Neuron (in vitro differentiated cells): ENCODE results near the gene S100P.

ENCODE experiments used
- H2AFZ ChIP-seq: one replicate; pipeline ENCODE4 v1.6.1; 2013; ENCODE audit warnings: low read depth, mild to moderate bottlenecking, inconsistent platforms, low read length, moderate library complexity
- H3K27me3 ChIP-seq: one replicate; pipeline ENCODE4 v1.6.1; 2013; ENCODE audit warnings: low read length; ENCODE audit not compliant: insufficient read depth
- H3K36me3 ChIP-seq: one replicate; pipeline ENCODE4 v1.6.1; 2013; ENCODE audit warnings: low read length; ENCODE audit not compliant: insufficient read depth
- H3K4me1 ChIP-seq: one replicate; pipeline ENCODE4 v1.6.1; 2013; ENCODE audit warnings: low read length; ENCODE audit not compliant: insufficient read depth
- H3K4me3 ChIP-seq: 2 replicates; pipeline ENCODE4 v1.5.1; 2013; ENCODE audit warnings: mild to moderate bottlenecking, low read length, moderate library complexity
- H3K9me3 ChIP-seq: one replicate; pipeline ENCODE4 v1.6.1; 2013; ENCODE audit warnings: low read length

Gene S100P

GRCh38 chr4:6695660-6696610 is 2.3 kb downstream of the S100P start:
- Histone ChIP-seq H2AFZ (no peak overlapping the region), H3K36me3 (peaks cover 6% of the 10 kb centered on the region), H3K4me1 (no peaks in the 10 kb centered on the region), H3K27me3 (no peaks in the 10 kb centered on the region), H3K4me3 (no peak overlapping the region), H3K9me3 (no peaks in the 10 kb centered on the region)

GRCh38 chr4:6696611-6697010 is 2.9 kb downstream of the S100P start:
- Histone ChIP-seq H2AFZ (no peak overlapping the region), H3K4me1 (no peaks in the 10 kb centered on the region), H3K9me3 (peaks cover 3% of the 10 kb centered on the region), H3K36me3 (peaks cover 6% of the 10 kb centered on the region), H3K27me3 (no peaks in the 10 kb centered on the region), H3K4me3 (no peak overlapping the region)

DNA sequence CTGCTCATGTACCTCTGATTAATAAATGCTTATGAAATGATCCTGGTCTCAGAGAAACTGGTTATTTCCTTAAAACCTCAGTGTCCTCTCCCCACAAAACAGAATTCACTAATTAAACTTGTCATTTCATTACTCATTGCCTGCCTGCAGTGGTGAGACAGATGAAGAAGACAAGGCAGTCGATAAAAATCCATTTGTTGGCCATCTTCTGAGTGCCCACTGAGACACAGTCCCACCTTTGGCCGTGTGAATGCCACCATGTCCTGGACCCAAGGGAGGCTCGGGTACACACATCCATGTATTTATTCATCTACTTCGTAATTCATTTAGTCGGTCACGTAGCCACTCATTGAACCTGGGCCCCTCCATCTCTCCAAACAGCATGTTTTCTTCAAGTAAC is 3.5 kb downstream of the S100P start:
- H3K9me3 ChIP-seq = peaks cover 5% of the 10 kb centered on the region
- H2AFZ ChIP-seq = no peak overlapping the region
- H3K4me1 ChIP-seq = no peaks in the 10 kb centered on the region
- H3K4me3 ChIP-seq = no peak overlapping the region
- H3K36me3 ChIP-seq = peaks cover 11% of the 10 kb centered on the region
- no peaks in the 10 kb centered on the region for H3K27me3 ChIP-seq

GRCh38 chr4:6699388-6699787 is 5.7 kb downstream of the S100P start:
- Histone ChIP-seq H2AFZ (no peak overlapping the region), H3K4me1 (no peaks in the 10 kb centered on the region), H3K27me3 (no peaks in the 10 kb centered on the region), H3K9me3 (peaks cover 16% of the 10 kb centered on the region), H3K36me3 (peaks cover 25% of the 10 kb centered on the region), H3K4me3 (no peak overlapping the region)

- H3K4me3 ChIP-seq = no peak overlapping the region
- peaks cover 25% of the 10 kb centered on the region for H3K36me3 ChIP-seq
- H3K4me1 ChIP-seq = no peaks in the 10 kb centered on the region
- no peaks in the 10 kb centered on the region for H3K27me3 ChIP-seq
- peaks cover 16% of the 10 kb centered on the region for H3K9me3 ChIP-seq
- no peak overlapping the region for H2AFZ ChIP-seq
Observed at GRCh38 chr4:6699903-6700302, 6.2 kb downstream of the S100P start.

DNA sequence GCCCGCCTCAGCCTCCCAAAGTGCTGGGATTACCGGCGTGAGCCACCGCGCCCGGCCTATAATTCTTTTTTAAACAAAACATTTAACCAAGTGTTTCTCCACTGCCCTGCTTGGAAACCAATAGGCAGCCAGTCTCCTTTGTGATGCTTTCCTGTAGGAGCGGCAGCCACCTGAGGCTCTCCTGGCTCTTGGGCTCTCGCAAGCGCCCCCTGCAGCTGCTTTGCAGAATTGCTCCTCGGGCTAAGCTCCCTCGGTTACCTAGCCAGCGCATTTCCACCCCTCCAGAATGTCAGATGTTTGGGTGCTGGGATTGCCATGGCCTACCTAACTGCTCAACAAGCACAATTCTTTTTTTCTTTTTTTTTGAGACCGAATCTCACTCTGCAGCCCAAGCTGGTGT is 7.7 kb downstream of the S100P start:
- Histone ChIP-seq H3K27me3 (no peaks in the 10 kb centered on the region), H3K9me3 (peaks cover 20% of the 10 kb centered on the region), H2AFZ (no peak overlapping the region), H3K4me1 (no peaks in the 10 kb centered on the region), H3K4me3 (no peak overlapping the region), H3K36me3 (peaks cover 33% of the 10 kb centered on the region)

DNA sequence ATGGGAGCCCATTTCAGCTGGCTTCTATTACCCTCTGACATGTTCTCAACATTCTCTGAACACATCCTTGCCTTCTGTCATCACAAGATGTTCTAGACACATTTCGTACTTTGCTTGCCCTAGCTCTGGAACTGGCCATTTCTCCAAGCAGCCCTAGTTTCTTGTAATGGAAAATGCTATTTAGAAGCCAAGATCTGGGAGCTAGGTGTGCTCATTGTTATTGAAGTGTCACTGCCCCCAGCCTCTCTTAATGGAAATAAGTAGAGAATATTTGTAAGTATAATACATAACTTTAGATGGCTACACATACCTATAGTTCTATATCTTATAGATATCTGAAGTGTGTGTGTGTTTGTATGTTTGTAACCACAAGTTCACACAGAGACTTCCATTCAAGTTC is 9.1 kb downstream of the S100P start:
- Histone ChIP-seq H3K9me3 (peaks cover 20% of the 10 kb centered on the region), H3K27me3 (no peaks in the 10 kb centered on the region)

DNA sequence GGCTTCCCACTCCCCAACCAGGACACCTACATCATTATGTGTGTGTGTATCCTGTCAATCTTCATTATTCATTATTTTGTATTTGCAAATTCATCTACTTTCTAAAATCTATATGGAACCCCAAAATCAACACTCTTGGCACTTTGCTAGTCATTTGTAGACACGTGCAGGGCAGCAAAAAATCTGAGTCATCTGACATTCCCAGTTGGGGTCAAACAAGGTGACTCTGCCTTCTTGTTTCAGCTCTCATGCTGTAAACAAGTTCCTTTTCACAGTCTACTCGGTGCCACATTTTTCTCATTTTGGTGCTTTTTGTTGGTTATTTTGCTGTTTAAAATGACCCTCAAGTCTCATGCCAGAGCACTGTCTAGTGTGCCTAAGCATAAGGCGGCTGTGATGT is 10.1 kb downstream of the S100P start:
- H3K27me3 ChIP-seq = no peaks in the 10 kb centered on the region
- peaks cover 16% of the 10 kb centered on the region for H3K4me1 ChIP-seq
- H3K4me3 ChIP-seq = no peak overlapping the region
- H3K36me3 ChIP-seq = peaks cover 44% of the 10 kb centered on the region
- H3K9me3 ChIP-seq = peaks cover 20% of the 10 kb centered on the region
- H2AFZ ChIP-seq = no peak overlapping the region

More for the DNA sequence above, 9.1 kb downstream of the S100P start:
- peaks cover 40% of the 10 kb centered on the region for H3K36me3 ChIP-seq
- H3K4me1 ChIP-seq = peaks cover 9% of the 10 kb centered on the region
- H2AFZ ChIP-seq = no peak overlapping the region
- H3K4me3 ChIP-seq = no peak overlapping the region

DNA sequence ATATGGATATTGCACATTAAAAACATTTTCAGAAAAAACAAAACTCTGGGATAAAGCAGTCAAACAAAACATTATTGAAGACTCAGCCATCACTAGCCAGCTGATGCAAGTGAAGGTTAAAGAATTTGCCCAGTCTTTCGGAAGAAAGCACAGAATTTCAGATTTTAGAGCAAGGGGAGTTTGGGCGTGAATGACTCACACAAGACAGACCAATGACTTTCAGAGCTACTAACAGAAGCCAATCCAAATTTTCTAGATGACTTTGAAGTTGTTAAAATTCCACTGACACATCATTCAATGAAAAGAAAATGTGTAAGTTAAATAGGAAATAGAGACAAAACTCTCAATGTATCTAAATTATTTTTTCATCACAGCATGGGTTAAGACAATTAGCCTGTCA is 12.0 kb downstream of the S100P start:
- Histone ChIP-seq H3K27me3 (no peaks in the 10 kb centered on the region), H3K4me1 (peaks cover 21% of the 10 kb centered on the region), H2AFZ (no peak overlapping the region), H3K9me3 (peaks cover 20% of the 10 kb centered on the region), H3K4me3 (no peak overlapping the region), H3K36me3 (peaks cover 38% of the 10 kb centered on the region)

DNA sequence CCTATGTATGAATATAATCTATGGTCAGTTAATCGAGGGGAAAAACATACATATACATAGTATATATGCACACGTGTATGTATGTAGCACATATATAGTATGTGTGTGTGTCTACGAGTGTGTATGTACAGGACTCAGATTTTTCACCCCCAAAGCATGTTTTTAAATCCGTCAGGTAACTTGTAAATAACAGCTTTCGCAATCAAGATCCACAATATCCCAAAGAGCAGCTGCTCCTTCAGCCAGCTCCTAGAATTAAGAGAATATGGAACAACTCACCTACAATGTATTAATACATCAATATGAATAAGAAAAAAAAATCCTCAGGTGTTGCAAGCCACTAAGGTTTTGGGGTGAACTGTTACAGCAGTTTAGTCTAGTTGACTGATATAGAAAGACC is 12.5 kb downstream of the S100P start:
- H3K9me3 ChIP-seq = peaks cover 20% of the 10 kb centered on the region
- peaks cover 38% of the 10 kb centered on the region for H3K36me3 ChIP-seq
- no peak overlapping the region for H3K4me3 ChIP-seq
- no peaks in the 10 kb centered on the region for H3K27me3 ChIP-seq
- H2AFZ ChIP-seq = no peak overlapping the region
- peaks cover 21% of the 10 kb centered on the region for H3K4me1 ChIP-seq

DNA sequence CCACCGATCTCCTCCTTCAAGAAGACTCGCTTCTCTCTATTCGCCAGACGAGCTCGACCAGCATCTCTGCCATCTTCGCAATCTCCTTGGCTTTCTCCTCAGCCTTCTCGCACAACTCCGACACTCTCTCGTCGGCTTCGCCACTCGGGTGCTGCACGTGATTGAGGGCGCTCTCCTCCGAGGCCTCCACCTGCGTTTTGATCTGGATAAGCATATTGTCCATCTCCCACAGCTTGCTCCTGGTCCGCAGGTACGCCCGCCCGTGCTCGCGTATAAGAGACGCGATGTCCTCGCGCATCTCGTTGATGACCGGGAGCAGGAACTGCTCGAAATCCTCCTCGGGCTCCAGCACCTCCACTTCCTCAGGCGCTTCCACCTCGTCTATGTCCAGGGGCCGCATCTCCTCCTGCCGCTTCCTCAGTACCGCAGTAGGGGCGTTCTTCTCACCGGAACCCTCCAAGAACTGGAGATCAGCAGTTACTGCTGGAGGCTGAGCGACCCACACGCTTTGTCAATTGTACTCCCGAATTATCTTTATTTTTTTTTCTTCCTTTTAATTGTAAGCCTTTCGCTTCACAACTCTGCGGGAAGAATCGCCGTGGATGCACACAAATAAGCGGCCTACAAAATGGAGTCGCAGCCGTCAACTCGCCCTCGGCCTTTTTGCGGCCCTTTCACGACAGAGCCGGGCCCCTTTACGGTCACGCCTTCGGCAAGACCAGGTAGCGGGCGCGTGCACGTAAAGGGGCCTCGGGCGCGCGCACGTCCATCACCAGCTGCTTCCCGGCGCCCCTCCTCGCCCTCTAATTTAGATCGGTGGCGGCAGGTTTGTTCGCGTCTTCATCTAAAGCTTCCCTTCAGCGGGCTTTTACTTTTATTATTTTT is 15.8 kb downstream of the S100P start, which contains the start of gene MRFAP1L1:
Gene MRFAP1L1 (minus strand): TSS at position 636 of the 885 bp plus-strand sequence. CDS start 236 bp downstream, at position 400.
- Histone ChIP-seq H3K9me3 (peaks cover 4% of the 10 kb centered on the region), H3K4me3 (peak within 1 kb of the TSS; percentile 92), H3K4me1 (peaks cover 21% of the 10 kb centered on the region), H3K36me3 (peaks cover 19% of the 10 kb centered on the region), H2AFZ (peak within 1 kb of the TSS; percentile 81), H3K27me3 (no peaks in the 10 kb centered on the region)

DNA sequence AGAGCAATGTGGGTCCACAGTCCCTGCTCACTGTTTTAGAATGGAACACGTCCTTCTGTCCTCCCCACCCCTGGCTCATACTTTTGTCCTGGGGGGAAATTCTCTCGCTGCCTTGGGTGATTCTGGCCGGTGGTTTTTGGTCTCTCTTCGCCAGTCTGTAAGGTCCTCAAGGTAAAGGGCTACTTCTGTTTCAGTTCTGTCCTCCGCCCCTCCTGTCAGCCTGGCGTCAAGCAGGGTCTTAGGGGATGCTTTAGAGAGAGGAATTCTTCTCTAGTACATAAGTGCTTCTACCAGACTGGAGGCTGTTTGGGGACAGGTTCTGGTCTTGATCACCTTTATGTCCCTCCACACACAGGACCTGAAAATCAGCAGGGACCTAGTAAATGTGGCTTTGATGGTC is 16.6 kb downstream of the S100P start:
- peaks cover 21% of the 10 kb centered on the region for H3K4me1 ChIP-seq
- peaks cover 2% of the 10 kb centered on the region for H3K9me3 ChIP-seq
- H3K27me3 ChIP-seq = no peaks in the 10 kb centered on the region
- H2AFZ ChIP-seq = peak overlapping the region; percentile 81
- H3K36me3 ChIP-seq = peaks cover 15% of the 10 kb centered on the region
- peak overlapping the region; percentile 92 for H3K4me3 ChIP-seq

GRCh38 chr4:6710996-6711395 is 17.3 kb downstream of the S100P start:
- no peaks in the 10 kb centered on the region for H3K9me3 ChIP-seq

More at GRCh38 chr4:6710996-6711395, 17.3 kb downstream of the S100P start:
- H3K4me1 ChIP-seq = peaks cover 24% of the 10 kb centered on the region
- H3K36me3 ChIP-seq = peaks cover 13% of the 10 kb centered on the region
- no peak overlapping the region for H3K4me3 ChIP-seq
- H2AFZ ChIP-seq = no peak overlapping the region
- H3K27me3 ChIP-seq = no peaks in the 10 kb centered on the region
